ENCODE measurements around the gene GREB1. TPM values are rescaled to one million over a fixed set of nuclear protein-coding genes. Genes with fewer than 3 reads are reported as not detected.

Gene GREB1
- total RNA-seq, 1 donor from 2014 or later, result 2.3 TPM

DNA sequence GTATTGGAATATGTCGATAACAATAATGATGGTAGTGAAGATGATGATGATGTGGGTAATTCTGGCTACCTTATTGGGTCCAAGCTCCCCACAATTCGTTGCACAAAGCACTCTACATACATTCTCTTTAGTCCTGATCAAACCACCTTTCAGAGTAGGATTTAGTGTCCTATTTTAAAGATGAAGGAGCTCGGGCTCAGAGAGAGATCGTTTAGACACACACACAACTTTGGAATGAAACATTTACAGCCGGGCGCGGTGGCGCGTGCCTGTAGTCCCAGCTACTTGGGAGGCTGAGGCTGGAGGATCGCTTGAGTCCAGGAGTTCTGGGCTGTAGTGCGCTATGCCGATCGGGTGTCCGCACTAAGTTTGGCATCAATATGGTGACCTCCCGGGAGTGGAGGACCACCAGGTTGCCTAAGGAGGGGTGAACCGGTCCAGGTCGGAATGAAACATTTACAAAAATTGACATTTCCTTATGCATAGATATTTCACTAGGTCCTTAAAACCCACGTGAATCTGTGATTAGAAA lies 50.7 kb downstream of the GREB1 start:
- Histone ChIP-seq H3K4me1 (peaks cover 9% of the 10 kb centered on the region), H3K9me3 (no peaks in the 10 kb centered on the region), H3K27ac (no peak overlapping the region), H3K27me3 (ENCODE audit: low read depth) (no peaks in the 10 kb centered on the region), H3K4me3 (no peak overlapping the region), H3K36me3 (no peaks in the 10 kb centered on the region)
- TF ChIP-seq, protein P1, sequence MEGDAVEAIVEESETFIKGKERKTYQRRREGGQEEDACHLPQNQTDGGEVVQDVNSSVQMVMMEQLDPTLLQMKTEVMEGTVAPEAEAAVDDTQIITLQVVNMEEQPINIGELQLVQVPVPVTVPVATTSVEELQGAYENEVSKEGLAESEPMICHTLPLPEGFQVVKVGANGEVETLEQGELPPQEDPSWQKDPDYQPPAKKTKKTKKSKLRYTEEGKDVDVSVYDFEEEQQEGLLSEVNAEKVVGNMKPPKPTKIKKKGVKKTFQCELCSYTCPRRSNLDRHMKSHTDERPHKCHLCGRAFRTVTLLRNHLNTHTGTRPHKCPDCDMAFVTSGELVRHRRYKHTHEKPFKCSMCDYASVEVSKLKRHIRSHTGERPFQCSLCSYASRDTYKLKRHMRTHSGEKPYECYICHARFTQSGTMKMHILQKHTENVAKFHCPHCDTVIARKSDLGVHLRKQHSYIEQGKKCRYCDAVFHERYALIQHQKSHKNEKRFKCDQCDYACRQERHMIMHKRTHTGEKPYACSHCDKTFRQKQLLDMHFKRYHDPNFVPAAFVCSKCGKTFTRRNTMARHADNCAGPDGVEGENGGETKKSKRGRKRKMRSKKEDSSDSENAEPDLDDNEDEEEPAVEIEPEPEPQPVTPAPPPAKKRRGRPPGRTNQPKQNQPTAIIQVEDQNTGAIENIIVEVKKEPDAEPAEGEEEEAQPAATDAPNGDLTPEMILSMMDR (IDR thresholded peaks at IDR 0.05), result no peak
- ATAC-seq (no peak), DNase-seq (no peak)
- intact Hi-C loops (cut with DNase I), result no loop called here

DNA sequence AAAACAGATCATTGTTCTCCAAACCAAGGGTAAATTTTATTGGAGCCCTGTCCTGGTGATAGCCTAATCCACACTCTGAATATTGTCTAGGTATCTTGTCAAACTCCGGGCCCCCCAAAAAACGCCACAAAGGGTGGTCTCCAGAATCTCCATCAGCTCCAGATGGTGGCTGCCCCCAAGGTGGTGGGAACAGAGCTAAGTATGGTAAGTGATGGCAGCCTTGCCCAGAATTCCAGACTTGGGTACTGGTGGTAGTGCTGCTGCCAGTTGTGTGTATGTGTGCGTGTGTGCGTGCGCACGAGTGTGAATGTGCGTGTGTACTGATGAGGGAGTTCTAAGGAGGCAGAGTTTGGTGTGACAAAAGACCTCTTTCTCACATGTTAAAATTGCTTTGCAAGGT lies 51.2 kb downstream of the GREB1 start:
- Histone ChIP-seq H3K9me3 (no peaks in the 10 kb centered on the region), H3K27me3 (ENCODE audit: low read depth) (no peaks in the 10 kb centered on the region), H3K27ac (no peak overlapping the region), H3K4me3 (no peak overlapping the region), H3K4me1 (peaks cover 9% of the 10 kb centered on the region), H3K36me3 (no peaks in the 10 kb centered on the region)
- DNase-seq (no peak), ATAC-seq (no peak)
- TF ChIP-seq, protein P1 (IDR thresholded peaks at IDR 0.05), result no peak
- intact Hi-C loops (cut with DNase I), result no loop called here

DNA sequence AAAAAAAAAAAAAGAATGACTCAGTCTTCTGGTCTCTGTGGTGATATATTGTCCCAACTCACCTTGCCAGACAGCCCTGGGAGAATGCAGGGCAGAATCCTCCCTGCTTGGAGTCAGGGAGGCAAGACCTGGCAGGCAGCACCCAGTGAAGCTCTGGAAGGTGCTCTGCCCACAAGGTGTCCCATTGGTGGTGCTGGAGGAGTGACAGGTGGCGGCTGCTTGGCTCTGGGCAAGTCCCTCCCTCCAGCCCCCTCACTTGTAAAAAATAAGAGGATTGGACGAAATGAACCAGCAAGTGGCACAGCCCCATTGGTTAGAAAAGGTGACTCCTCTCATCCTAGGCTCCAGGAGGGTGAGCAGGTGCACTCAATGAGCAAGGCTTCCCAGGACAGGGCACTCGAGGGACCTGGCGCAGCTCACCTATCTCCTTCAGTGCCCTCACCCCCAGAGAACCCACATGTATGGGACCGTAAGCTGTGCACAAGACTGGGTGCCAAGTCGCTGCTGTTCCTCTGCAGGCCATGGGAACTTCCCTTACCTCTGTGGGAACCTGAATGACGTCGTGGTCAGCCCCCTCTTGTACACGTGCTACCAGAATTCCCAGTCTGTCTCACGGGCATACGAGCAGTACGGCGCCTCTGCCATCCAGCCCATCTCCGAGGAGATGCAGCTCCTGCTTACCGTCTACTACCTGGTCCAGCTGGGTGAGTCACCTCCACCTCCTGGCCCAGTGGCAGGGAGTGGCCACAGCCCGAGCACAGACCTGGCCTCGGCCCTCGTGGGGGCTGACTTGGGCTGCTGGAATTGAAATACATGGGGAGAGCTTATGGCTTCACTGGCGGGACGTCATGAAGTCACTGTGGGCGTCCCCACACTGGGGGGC lies 54.6 kb downstream of the GREB1 start:
- TF ChIP-seq, protein P1 (IDR thresholded peaks at IDR 0.05), result no peak
- no peak overlapping the region for H3K27ac ChIP-seq
- intact Hi-C loops (cut with DNase I), result no loop called here
- H3K4me3 ChIP-seq, result no peak overlapping the region
- H3K9me3 ChIP-seq, result no peaks in the 10 kb centered on the region
- DNase-seq (no peak), ATAC-seq (no peak)
- peaks cover 3% of the 10 kb centered on the region for H3K4me1 ChIP-seq
- no peaks in the 10 kb centered on the region for H3K27me3 ChIP-seq (ENCODE audit: low read depth)
- H3K36me3 ChIP-seq, result no peaks in the 10 kb centered on the region

DNA sequence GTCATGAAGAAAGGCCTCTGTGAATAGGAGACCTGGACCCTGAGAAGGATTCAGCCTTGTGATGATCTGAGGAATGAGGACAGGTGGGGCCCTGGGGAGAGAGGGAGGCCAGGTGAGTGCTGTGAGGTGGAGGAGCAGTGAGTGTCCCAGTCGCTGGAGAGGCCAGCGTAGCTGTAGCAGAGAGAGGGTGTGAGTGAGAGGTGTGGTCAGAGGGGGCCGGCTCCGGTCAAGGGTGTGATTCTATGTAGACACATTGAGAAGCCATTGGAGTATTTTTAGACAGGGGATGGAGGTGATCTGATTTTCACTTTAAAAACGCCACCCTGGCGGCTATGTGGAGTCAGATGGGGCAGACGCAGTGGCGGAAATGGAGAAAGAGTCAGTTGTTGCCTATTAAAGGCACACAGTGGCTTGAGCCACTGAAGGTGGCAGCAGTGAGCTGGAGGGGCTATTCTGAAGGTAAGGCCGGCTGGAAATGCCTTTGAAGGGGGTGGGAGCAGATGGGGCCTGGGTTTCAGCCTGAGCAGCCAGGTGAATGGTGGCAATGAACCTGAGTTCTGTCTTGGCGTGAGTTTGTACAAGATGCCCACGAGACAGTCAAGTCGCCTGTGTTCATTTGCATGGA lies 55.6 kb downstream of the GREB1 start:
- TF ChIP-seq, protein P1 (IDR thresholded peaks at IDR 0.05), result no peak
- Histone ChIP-seq H3K4me3 (no peak overlapping the region), H3K27me3 (ENCODE audit: low read depth) (no peaks in the 10 kb centered on the region), H3K4me1 (no peaks in the 10 kb centered on the region), H3K9me3 (no peaks in the 10 kb centered on the region), H3K27ac (no peak overlapping the region), H3K36me3 (no peaks in the 10 kb centered on the region)
- DNase-seq, result no peak
- intact Hi-C loops (cut with DNase I), result no loop called here
- no peak for ATAC-seq

DNA sequence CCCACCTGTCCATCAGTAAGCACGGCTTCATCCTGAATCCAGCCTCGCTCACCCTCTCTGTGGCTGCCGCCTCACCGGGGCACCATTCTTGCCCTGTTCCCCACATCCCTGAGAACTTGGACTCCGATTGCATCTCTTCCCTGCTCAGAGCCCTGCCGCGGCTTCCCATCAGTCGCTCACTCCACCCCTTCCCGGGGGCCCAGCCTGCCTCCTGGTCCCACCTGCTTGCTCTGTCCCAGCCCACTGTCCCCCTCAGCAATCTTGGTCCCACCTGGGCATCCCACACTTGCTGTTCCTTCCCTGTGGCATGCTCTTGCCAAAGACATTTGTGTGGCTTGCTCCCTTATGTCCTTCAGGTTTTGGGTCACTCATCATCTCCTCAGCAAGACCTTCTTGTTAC lies 56.3 kb downstream of the GREB1 start:
- DNase-seq (no peak), ATAC-seq (no peak)
- H3K4me1 ChIP-seq, result no peaks in the 10 kb centered on the region
- H3K4me3 ChIP-seq, result no peak overlapping the region
- H3K27ac ChIP-seq, result no peak overlapping the region
- TF ChIP-seq, protein P1 (IDR thresholded peaks at IDR 0.05), result no peak
- H3K27me3 ChIP-seq (ENCODE audit: low read depth), result no peaks in the 10 kb centered on the region
- H3K9me3 ChIP-seq, result no peaks in the 10 kb centered on the region
- no peaks in the 10 kb centered on the region for H3K36me3 ChIP-seq
- intact Hi-C loops (cut with DNase I), result no loop called here
